Tibial nerve (tissue), 4 donors: ENCODE data around the gene SPSB4. TPM values are rescaled to one million over a fixed set of nuclear protein-coding genes. Genes with fewer than 3 reads are reported as not detected.

ENCODE experiments used
- DNase-seq, 2 donors: peaks; one replicate each; pipeline ENCODE4 v3.0.0-alpha.2; 2019; ENCODE audit warnings: low spot score in 2 of 2
- H3K27ac ChIP-seq, 4 donors: fragments of 200-600 bp; sonication (generic) in 3 of 4; one replicate each; pipeline ENCODE4 v1.5.1; 2017 to 2019; ENCODE audit warnings: mild to moderate bottlenecking in 1 of 4
- H3K27me3 ChIP-seq, 2 donors: fragments of 200-600 bp; sonication (generic) in 1 of 2; one replicate each; pipeline versions ENCODE4 v1.5.1 to v1.6.0; 2017 to 2019
- H3K36me3 ChIP-seq, 3 donors: fragments of 200-600 bp; sonication (generic); one replicate each; pipeline ENCODE4 v1.5.1; 2018 to 2019
- H3K4me1 ChIP-seq, 4 donors: fragments of 200-600 bp; sonication (generic) in 3 of 4; one replicate each; pipeline ENCODE4 v1.5.1; 2017 to 2019
- H3K4me3 ChIP-seq, 4 donors: fragments of 200-600 bp; sonication (generic) in 3 of 4; one replicate each; pipeline ENCODE4 v1.5.1; 2017 to 2019; ENCODE audit warnings: mild to moderate bottlenecking in 1 of 4, moderate library complexity in 1 of 4
- H3K9me3 ChIP-seq, 4 donors: fragments of 200-600 bp; sonication (generic) in 3 of 4; one replicate each; pipeline ENCODE4 v1.5.1; 2017 to 2019
- CTCF ChIP-seq, 5 experiments: fragments of 200-600 bp in 3 of 5; fragments of 450-650 bp in 2 of 5; sonication (generic) in 3 of 5; IDR thresholded peaks; one replicate each; pipeline ENCODE4 v1.5.1; 2016 to 2019; ENCODE audit warnings: antibody characterized with exemption in 5 of 5, mild to moderate bottlenecking in 3 of 5, moderate library complexity in 2 of 5
- EP300 ChIP-seq, 2 donors: sonication (generic); formaldehyde crosslinking; IDR thresholded peaks; one replicate each; pipeline ENCODE4 v1.6.1; 2017; ENCODE audit warnings: antibody characterized with exemption in 2 of 2, mild to moderate bottlenecking in 1 of 2
- POLR2A ChIP-seq, 2 donors: fragments of 450-650 bp; IDR thresholded peaks; one replicate each; pipeline ENCODE4 v1.6.1; 2017; ENCODE audit warnings: antibody characterized with exemption in 2 of 2, mild to moderate bottlenecking in 2 of 2, moderate library complexity in 2 of 2
- WGBS, 2 donors: methylation state at CpG; one replicate each; pipeline ENCODE4 v1.1.5; 2018; 5-methylcytosine and 5-hydroxymethylcytosine counted together
- total RNA-seq, 4 donors: library from RNA; depleted of rRNA; stranded (reverse); fragments of >200 nt; gene quantifications; one replicate each; pipeline ENCODE4 v1.1.0, GENCODE V29; 2016

Gene SPSB4
- total RNA-seq, 4 donors from 2014 or later, result 0.63 to 2.0 TPM; not detected in 2

GRCh38 chr3:141129049-141129448 lies 77.9 kb downstream of the SPSB4 start:
- H3K27me3 ChIP-seq, result no peaks in the 10 kb centered on the region
- H3K27ac ChIP-seq, result no peak overlapping the region
- H3K4me3 ChIP-seq, result no peak overlapping the region
- H3K9me3 ChIP-seq, result peaks cover 0 to 21% (median 0%) of the 10 kb centered on the region in 4 donors
- DNase-seq, result no peak
- no peaks in the 10 kb centered on the region for H3K4me1 ChIP-seq
- TF ChIP-seq CTCF (IDR thresholded peaks at IDR 0.05) (no peak), POLR2A (IDR thresholded peaks at IDR 0.05) (no peak), EP300 (IDR thresholded peaks at IDR 0.05) (no peak)
- no peaks in the 10 kb centered on the region for H3K36me3 ChIP-seq

- peaks cover 0 to 21% (median 0%) of the 10 kb centered on the region in 4 donors for H3K9me3 ChIP-seq
- no peak overlapping the region for H3K27ac ChIP-seq
- 70 to 71% methylated on average over 8 of the region's 8 CpGs for WGBS, 2 donors
- no peaks in the 10 kb centered on the region for H3K36me3 ChIP-seq
- H3K27me3 ChIP-seq, result no peaks in the 10 kb centered on the region
- no peak overlapping the region for H3K4me3 ChIP-seq
- no peaks in the 10 kb centered on the region for H3K4me1 ChIP-seq
- DNase-seq, result no peak
- no peak for TF ChIP-seq EP300 (IDR thresholded peaks at IDR 0.05)
- no peak for TF ChIP-seq CTCF (IDR thresholded peaks at IDR 0.05)
These were observed 78.4 kb downstream of the SPSB4 start for GRCh38 chr3:141129541-141130011.

GRCh38 chr3:141143517-141143916 lies 92.4 kb downstream of the SPSB4 start:
- Histone ChIP-seq H3K9me3 (peaks cover 0 to 24% (median 5%) of the 10 kb centered on the region in 4 donors), H3K4me3 (no peak overlapping the region), H3K36me3 (no peaks in the 10 kb centered on the region), H3K27ac (no peak overlapping the region), H3K4me1 (no peaks in the 10 kb centered on the region), H3K27me3 (no peaks in the 10 kb centered on the region)
- no peak for DNase-seq
- TF ChIP-seq EP300 (IDR thresholded peaks at IDR 0.05) (no peak), POLR2A (IDR thresholded peaks at IDR 0.05) (no peak), CTCF (IDR thresholded peaks at IDR 0.05) (no peak)

GRCh38 chr3:141146979-141147470 lies 95.9 kb downstream of the SPSB4 start:
- Histone ChIP-seq H3K36me3 (no peaks in the 10 kb centered on the region), H3K9me3 (peaks cover 0 to 6% (median 2%) of the 10 kb centered on the region in 4 donors), H3K27me3 (no peaks in the 10 kb centered on the region), H3K4me1 (peaks cover 0 to 10% (median 0%) of the 10 kb centered on the region in 4 donors), H3K27ac (no peak overlapping the region), H3K4me3 (no peak overlapping the region)
- 91 to 92% methylated on average over 11 of the region's 11 CpGs for WGBS, 2 donors
- no peak for DNase-seq
- TF ChIP-seq CTCF (IDR thresholded peaks at IDR 0.05) (no peak), EP300 (IDR thresholded peaks at IDR 0.05) (no peak), POLR2A (IDR thresholded peaks at IDR 0.05) (no peak)

GRCh38 chr3:141147657-141148056 lies 96.5 kb downstream of the SPSB4 start:
- DNase-seq, result no peak

More at GRCh38 chr3:141147657-141148056, 96.5 kb downstream of the SPSB4 start:
- Histone ChIP-seq H3K9me3 (peaks cover 0 to 4% (median 0%) of the 10 kb centered on the region in 4 donors), H3K4me1 (peaks cover 0 to 10% (median 0%) of the 10 kb centered on the region in 4 donors), H3K4me3 (no peak overlapping the region), H3K27me3 (no peaks in the 10 kb centered on the region), H3K27ac (no peak overlapping the region), H3K36me3 (no peaks in the 10 kb centered on the region)
- TF ChIP-seq CTCF (IDR thresholded peaks at IDR 0.05) (no peak), POLR2A (IDR thresholded peaks at IDR 0.05) (no peak)
- WGBS, 2 donors, result 83 to 88% methylated on average over 9 of the region's 9 CpGs
